Daoy (cell line): ENCODE measurements around the gene AQR. TPM values are rescaled to one million over a fixed set of nuclear protein-coding genes. Genes with fewer than 3 reads are reported as not detected.
A peak's percentile ranks its signal among the peaks of the same experiment; 100 is the strongest.
"Not testable (repeated sequence)": the region's sequence is repeated elsewhere in the genome, so short reads cannot be mapped to it uniquely, and the experiment has no call there.

Experiments
- DNase-seq: peaks from one replicate; pipeline ENCODE4 v3.0.0-alpha.2; 2015; ENCODE audit warnings: low read depth
- total RNA-seq: library from RNA; depleted of rRNA; stranded (reverse); fragments of >200 nt; shearing (Covaris generic); gene quantifications from 2 replicates; pipeline ENCODE4 v1.2.3, GENCODE V29; 2014

Gene AQR
- total RNA-seq, 1 experiment from 2014 or later: 21.5 TPM

- DNase-seq: no peak
These were observed 15.7 kb downstream of the AQR start for GRCh38 chr15:34953851-34954250.

GRCh38 chr15:34952481-34952880 is 17.1 kb downstream of the AQR start:
- DNase-seq: no peak

- DNase-seq: no peak
These were observed 17.5 kb downstream of the AQR start for GRCh38 chr15:34951993-34952392.

DNA sequence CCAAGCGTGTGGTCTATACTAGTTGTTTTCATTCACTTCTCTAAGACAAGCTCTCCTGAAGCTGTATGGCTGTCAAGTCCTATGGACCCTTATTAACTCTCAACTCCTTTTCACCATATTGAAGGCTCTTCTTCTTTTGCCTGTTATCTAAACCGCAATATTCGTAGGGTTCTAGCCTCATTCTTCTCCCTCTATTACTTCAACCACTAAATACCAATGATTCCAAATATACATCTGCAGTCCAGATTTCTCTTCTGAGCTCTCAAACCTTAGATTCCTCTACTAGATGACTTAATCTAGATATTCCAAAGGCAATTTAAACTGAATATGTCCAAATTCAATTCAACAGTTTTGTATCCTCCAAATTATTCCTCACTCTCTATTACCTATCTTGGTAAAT is 24.6 kb downstream of the AQR start:
- no peak for DNase-seq

DNA sequence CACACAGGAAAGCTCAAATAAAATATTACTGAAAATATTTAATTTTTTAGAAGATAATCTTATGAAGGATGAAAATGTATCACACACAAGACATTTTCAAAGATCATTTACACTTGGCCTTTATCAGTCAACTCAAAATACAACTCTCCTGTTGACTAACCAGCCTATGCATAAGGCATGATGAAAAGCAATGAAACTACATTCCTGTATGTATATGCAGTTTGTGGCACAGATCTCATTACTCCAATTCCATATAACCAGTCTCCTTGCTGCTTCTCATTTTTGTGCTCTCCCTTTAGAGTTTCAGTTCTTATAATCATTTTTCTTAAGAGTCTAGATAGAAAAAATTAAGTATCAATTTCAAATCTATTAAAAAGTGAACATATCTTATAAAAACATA is 25.8 kb downstream of the AQR start:
- DNase-seq: no peak

DNA sequence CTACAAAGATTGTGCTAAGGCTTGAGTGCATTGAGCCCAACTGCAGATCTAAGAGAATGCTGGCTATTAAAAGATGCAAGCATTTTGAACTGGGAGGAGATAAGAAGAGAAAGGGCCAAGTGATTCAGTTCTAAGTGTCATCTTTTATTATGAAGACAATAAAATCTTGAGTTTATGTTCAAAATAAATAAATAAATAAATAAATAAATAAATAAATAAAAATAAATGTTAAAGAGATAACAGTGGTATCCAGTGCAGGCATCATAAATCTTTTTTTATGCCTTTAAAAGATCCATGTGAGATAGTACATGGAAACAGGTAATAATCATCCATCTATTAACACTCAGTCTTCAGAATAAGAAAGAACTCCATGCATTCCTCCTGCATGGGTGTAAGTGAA is 26.3 kb downstream of the AQR start:
- not testable (repeated sequence) for DNase-seq

DNA sequence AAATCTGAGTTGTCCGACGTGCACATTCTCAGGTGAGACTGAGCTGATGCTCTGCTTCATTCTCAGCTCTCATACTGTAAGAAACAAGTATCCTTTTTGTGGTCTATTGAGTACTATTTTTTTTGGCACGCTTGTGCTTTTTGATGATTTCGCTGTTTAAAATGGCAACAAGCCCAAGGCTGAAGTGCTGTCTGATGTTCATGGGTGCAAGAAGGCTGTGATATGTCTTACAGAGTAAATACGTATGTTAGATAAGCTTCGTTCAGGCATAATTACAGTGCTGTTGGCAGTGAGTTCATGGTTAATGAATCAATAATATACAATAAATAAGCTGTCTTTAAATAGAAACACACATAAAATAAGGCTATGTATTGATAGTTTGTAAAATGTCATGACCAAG is 27.2 kb downstream of the AQR start:
- peak; percentile 53 for DNase-seq

- DNase-seq: no peak
These were observed 27.7 kb downstream of the AQR start for GRCh38 chr15:34941831-34942230.

- no peak for DNase-seq
These were observed 28.3 kb downstream of the AQR start for GRCh38 chr15:34941185-34941698.

- no peak for DNase-seq
These were observed 36.0 kb downstream of the AQR start for GRCh38 chr15:34933432-34933975.

GRCh38 chr15:34928349-34928748 is 41.2 kb downstream of the AQR start:
- not testable (repeated sequence) for DNase-seq

- no peak for DNase-seq
These were observed 41.8 kb downstream of the AQR start for GRCh38 chr15:34927726-34928125.

GRCh38 chr15:34914317-34914716 is 55.2 kb downstream of the AQR start:
- no peak for DNase-seq

DNA sequence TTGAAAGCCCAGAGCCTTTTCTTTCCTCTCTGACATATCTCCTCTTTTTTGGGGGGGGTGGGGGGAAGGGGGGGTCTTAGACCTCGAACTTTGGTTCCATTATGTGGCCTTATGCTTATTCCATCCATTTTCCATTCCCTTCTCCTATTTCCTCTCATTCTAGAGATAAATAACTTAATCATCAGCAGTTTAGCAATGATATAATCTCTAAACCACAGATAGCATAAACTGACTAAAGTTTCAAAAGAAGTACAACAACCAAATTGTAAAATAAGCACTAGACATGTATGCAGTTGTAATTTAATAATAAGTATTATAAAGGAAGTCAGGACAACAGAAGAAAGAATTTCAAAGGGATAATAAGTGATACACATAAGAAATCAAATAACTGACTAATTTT is 64.5 kb downstream of the AQR start:
- DNase-seq: no peak

DNA sequence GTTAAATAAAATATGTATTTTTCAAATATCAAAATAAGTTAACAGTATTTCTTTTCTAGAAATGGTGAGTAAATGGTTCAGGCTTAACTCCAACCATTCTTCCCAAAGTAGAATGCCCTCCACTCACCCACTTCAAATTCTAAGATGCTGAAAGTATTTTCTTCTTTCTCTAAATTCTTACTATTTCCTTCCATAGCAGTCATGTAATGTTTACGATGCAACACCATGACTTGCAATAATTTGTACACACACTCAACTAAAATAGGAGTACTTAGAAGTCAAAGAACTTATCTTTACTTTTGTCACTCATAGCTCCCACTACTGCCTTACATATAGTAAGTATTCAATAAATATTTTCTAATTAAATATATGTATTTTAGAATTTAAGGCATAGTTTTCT is 65.0 kb downstream of the AQR start:
- DNase-seq: no peak

DNA sequence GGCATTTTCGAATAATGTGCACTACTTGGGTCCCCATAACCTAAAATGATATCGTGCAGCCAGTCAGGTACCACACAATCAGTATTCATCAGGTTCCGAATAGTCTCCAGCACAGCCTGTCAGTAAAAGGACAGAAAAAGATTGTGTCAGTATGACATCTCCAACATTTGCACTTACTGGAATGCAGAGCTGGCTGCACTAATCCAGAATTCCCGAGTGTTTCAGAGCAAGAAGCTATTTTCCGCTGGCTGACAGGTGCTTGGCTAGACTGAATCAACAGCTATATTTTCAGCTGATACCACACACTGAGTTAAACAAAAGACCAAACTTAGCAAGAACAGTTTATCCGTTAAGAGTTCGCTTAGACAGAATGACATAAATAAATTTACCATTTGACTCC is 68.8 kb downstream of the AQR start:
- DNase-seq: no peak

GRCh38 chr15:34896183-34896582 is 73.4 kb downstream of the AQR start:
- no peak for DNase-seq

DNA sequence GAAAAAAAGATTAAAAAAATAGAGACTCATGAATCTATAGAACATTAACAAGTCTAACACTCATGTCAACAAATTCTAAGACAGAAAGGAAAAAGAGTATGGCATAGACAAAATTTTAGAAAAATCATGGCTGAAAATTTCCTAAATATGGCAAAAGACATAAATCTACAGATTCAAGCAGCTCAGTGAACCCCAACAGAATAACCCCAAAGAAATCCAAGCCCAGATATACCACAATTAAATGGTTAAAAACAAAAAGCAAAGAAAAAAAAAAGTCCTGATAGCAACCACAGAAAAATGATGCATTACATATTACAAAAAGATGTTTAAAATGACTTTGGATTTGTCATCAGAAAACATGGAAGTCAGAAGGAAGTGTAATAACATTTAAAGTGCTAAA is 75.6 kb downstream of the AQR start:
- no peak for DNase-seq

DNA sequence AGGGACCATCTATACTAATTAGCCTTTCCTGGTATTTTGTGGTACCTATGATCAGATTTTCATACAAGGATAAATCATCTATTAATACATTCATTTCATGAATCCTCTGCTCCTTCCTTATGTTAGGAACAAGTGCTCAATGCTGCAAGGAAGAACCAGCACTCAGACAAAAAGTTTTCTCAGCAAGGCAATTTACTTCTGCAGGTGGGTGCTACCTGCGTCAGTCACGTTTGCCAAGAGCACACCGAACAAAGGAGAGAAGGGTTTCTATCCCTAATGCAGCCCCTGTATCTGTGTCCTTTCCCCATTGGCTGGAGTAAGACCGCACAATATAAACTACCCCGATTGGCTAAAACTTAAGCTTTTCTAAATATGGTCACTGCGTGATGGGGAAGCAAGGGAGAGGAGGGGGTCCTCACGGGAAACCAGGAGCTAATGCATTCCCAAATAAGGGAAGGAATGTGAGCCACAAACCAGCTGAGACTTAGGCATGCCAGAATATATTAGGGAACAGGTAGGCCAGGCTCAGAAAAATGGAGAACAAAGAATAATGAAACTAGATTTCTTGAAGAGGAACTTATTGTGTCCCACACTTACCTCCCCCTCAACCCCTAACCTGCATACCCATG is 76.5 kb downstream of the AQR start:
- no peak for DNase-seq

DNA sequence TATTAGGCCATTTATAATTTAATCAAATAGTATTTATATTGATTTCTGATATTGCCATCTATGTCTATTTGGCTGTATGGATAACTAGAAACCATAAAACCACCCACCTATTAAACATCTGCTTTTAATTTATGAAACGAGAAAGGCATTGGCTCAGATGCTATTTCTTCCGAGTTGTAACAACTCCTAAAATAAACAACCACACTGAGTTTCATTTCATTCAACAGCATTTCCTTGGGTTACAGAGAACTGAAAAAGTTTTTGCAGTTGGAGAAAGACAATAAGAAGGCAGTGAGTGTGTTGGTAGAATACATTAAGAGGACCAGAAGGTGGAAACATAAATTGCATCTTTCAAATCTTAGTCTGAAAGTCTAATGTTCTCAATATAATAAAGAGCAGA is 79.1 kb downstream of the AQR start:
- DNase-seq: no peak

DNA sequence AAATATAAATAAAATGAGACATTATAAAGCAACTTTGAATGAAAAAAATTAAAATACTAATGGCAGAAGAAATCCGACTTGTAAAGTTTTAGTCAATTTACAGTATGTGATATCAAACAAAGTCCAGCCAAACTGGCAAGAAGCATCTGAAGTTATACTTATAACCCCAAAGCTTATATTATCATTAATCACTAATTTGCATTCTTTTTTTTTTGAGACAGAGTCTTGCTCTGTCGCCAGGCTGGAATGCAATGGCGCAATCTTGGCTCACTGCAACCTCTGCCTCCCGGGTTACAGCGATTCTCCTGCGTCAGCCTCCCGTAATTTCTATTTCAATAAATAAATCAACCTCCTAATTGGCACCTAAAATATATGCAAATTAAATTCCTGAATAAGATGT is 80.1 kb downstream of the AQR start:
- DNase-seq: no peak

DNA sequence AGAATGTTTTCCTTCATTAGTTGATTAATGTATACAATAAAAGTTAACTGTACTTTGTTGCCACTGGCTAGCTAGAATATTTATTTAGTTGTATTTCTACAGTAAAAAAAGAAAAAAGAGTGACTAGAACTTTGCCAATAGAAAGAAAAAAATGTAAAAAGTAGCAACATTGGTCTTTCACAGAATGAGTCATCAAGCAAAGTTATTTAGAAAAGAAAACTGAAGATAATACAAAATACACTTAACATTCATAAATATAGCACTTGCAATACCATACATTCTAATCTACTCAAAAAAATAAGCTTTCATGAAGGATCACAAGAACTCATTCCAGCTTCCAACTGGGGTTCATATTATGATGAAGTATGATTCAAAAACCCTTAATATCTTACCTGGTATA is 83.4 kb downstream of the AQR start:
- no peak for DNase-seq

DNA sequence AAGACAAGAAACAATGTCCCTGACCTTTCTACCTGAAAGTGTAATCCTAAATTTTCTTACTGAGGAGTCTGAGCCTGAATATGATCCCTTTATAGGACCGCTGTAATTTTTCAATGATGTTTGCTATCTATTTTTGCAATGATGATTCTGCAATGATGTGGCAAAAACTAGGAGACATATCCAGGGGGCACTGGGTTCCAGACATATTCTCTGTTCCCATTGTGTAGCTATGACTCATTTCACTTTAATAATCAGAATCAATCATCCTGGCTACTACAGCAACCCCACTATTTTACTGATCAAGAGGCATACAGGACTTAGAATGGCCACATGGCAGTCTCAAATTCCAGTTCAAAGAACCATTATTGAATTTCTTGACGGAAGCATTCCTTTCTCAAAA is 85.9 kb downstream of the AQR start:
- no peak for DNase-seq

DNA sequence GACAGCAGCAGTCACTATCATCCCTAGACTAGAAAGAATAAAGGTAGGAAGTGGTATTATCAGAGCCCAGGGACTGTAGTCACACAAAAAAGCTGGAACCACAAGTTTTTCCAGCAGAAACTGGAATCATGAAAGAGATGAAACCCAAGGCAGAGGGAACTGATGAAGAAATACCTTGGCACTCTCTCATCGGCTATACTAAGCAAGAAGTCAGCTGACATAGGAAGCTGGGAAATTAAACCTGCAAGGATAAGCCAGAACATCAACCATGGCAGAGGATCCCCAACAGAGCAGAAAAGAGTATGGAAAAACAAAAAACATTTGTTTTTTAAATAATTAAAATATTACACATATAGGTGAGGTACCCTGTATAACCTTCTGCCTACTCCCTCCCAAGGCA is 86.5 kb downstream of the AQR start:
- DNase-seq: no peak
